ENCODE measurements around the gene KREMEN2. TPM values are rescaled to one million over a fixed set of nuclear protein-coding genes. Genes with fewer than 3 reads are reported as not detected.
"Not testable (repeated sequence)": the region's sequence is repeated elsewhere in the genome, so short reads cannot be mapped to it uniquely, and the experiment has no call there.

KREMEN2 gene
- not detected in 2 replicates for total RNA-seq (2014; rRNA removed; shearing (Covaris generic))

DNA sequence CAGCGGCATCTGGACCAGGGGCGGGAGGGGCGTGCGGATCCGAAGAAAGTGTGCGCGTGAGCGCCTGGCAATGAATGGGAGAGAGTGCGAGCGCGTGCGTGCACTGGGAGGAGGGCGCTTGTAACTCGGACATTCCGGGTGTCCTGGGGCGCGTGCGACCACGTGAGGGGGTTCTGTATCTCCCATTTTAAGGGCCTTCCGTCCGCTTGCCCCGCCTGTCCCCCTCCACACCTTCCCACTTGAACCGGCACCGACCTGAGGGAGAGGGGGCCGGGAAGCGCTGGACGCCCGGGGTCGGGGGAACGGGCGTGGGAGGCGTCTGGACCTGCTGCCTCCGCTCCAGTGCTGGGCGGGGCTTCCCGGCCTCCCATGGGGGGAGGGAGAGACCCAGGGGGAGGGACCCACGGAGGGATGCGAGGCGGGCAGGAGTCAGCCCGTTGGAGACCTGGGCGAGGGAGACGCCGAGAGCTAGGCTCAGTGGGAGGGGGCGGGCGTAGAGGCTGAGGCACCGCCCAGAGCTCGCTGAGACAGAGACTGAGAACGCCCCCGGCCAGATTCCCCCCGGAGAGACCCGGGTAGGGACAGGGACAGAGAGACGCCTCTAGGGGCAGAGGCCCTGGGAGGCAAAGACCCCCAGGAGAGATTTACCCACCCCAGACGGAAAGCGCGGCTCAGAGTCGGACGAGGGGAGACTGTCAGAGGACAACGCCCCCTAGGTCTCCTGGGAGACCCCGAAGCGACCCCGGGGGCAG, at the start of gene KREMEN2:
KREMEN2 (plus strand) TSS at position 553 of the 752 bp plus-strand sequence. CDS start 246 bp downstream, outside the sequence.
- no peak within 1 kb of the TSS for H3K4me3 ChIP-seq
- no peaks in the 10 kb centered on the region for H3K9me3 ChIP-seq (replicated peaks)
- peak in 1 of 2 experiments; percentile 29 for DNase-seq (ENCODE audit: low read depth in 1 of 2, low spot score in 2 of 2)
- peaks cover 20% of the 10 kb centered on the region for H3K4me1 ChIP-seq (replicated peaks)
- H3K27ac ChIP-seq = no peak within 1 kb of the TSS
- no peaks in the 10 kb centered on the region for H3K36me3 ChIP-seq
- H3K27me3 ChIP-seq (replicated peaks) = peaks cover 59% of the 10 kb centered on the region

DNA sequence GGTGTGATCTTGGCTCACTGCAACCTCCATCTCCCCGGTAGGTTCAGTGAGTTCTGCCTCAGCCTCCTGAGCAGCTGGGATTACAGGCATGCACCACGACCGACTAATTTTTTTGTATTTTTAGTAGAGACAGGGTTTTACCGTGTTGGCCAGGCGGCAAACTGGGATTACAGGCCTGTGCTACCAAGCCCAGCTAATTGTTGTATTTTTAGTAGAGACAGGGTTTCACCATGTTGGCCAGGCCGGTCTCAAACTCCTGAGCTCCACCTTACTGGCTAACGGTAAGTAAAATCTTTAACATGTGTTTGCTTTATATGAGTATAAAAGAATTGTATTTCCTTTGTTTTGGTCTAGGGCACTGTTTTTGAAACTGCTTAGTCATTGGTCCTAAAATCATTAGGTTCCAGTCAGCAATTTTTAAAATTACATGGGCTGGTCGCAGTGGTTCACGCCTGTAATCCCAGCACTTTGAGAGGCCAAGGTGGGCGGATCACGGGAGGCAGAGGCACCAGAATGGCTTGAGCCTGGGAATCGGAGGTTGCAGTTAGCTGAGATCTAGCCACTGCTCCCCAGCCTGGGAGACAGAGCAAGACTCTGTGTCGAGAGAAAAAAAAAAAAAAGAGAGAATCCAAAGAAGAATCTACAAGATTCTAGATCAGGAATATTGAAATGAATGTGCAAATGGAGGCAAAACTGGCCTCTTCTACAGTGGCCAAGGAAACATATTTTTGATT, 48.7 kb upstream of the KREMEN2 start:
- Histone ChIP-seq H3K9me3 (replicated peaks) (no peaks in the 10 kb centered on the region), H3K4me1 (replicated peaks) (peaks cover 18% of the 10 kb centered on the region), H3K36me3 (peaks cover 13% of the 10 kb centered on the region; the same call in 1 of the 2 replicates), H3K27me3 (replicated peaks) (no peaks in the 10 kb centered on the region), H3K4me3 (no peak overlapping the region), H3K27ac (no peak overlapping the region)
- no peak for DNase-seq (ENCODE audit: low read depth in 1 of 2, low spot score in 2 of 2)

GRCh38 chr16:2919511-2920255, 44.4 kb upstream of the KREMEN2 start:
- Histone ChIP-seq H3K36me3 (peaks cover 7% of the 10 kb centered on the region; the same call in 1 of the 2 replicates), H3K27ac (no peak overlapping the region), H3K27me3 (replicated peaks) (no peaks in the 10 kb centered on the region), H3K4me3 (no peak overlapping the region), H3K9me3 (replicated peaks) (no peaks in the 10 kb centered on the region), H3K4me1 (replicated peaks) (peaks cover 14% of the 10 kb centered on the region)
- peak in 1 of 2 experiments; percentile 68 for DNase-seq (ENCODE audit: low read depth in 1 of 2, low spot score in 2 of 2)

DNA sequence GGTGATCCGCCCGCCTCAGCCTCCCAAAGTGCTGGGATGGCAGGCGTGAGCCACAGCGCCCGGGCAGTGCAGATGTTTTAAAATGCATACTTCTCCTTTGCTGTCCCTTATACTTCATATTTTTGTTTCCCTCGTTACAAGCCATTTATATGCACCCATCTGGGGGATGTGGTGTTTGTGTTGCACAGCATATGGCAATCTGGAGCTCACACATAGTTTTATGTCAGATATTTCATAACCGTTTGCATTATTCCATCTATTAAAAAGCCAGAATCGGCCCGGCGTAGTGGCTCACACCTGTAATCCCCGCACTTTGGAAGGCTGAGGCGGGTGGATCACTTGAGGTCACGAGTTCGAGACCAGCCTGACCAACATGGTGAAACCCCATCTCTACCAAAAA, 40.6 kb upstream of the KREMEN2 start:
- Histone ChIP-seq H3K36me3 (no peaks in the 10 kb centered on the region), H3K4me1 (replicated peaks) (peaks cover 13% of the 10 kb centered on the region), H3K4me3 (no peak overlapping the region), H3K27me3 (replicated peaks) (no peaks in the 10 kb centered on the region), H3K9me3 (replicated peaks) (no peaks in the 10 kb centered on the region), H3K27ac (no peak overlapping the region)
- DNase-seq (ENCODE audit: low read depth in 1 of 2, low spot score in 2 of 2) = no peak

DNA sequence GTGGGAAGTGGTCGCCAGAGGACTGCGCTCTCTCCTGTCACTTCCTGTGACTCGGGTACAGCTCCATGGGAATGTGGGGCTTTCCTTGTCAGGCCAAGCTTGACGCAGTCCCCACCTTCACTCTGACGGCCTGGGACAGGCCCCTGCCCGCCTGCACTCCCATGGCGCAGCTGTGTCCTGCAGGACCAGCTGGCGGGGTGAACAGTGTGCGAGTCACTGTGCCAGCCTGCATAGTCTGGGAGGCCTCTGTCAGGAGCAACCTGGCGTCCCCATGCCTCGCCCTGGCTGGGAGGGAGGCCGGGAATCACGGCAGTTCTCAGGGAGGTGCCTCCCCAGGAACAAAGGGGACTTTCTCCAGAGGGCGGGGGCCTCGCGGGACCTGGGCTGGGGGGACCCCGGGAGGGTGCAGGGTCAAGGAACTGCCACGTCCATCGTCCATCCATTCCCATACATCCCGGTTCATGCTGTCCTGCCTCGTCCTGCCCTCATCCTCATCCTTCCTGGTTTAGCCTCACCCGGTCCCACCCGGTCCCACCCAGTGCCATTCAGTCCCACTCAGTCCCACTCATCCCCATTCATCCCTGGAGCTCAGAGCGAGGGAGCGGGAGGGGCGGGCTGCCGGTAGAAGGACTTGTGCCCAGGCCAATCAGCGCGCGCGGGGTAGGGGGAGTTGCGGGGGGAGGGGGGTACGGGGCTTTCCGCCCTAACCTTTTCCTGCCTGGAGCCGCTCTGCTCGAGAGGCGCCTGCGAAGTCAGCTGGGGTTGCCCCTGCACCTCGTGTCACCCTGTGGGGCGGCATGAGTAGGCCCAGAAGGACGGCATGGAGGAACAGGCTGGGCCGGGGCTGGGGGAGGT, 38.9 kb upstream of the KREMEN2 start:
- H3K4me3 ChIP-seq = no peak overlapping the region
- 0 out of 2 replicates have a peak, but pooled peaks cover 4% of the 10 kb centered on the region for H3K36me3 ChIP-seq
- H3K27me3 ChIP-seq (replicated peaks) = no peaks in the 10 kb centered on the region
- peaks cover 6% of the 10 kb centered on the region for H3K4me1 ChIP-seq (replicated peaks)
- no peak overlapping the region for H3K27ac ChIP-seq
- DNase-seq (ENCODE audit: low read depth in 1 of 2, low spot score in 2 of 2) = no peak
- no peaks in the 10 kb centered on the region for H3K9me3 ChIP-seq (replicated peaks)

DNA sequence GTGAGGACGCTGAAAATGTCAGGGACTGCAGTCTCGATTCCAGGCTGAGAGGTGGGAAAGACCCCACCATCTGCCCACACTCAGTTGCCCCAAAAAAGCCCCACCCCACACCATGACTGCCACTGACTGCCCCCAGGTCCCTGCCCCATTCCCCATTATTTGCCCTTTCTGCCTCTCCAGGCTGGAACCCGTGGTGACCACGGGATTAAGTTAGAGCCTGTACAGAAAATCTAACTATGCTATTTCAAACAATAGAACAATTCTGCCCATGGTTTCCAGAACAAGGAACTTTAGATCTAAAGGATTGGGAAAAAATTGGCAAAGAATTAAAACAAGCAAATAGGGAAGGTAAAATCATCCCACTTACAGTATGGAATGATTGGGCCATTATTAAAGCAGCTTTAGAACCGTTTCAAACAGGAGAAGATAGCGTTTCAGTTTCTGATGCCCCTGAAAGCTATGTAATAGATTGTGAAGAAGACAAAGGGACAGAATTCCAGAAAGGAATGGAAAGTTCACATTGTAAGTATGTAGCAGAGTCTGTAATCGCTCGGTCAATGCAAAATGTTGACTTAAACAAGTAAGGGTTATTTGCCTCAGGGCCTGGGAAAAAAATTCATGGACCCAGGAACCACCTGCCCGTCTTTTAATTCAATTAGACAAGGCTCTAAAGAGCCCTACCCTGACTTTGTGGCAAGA, 38.0 kb upstream of the KREMEN2 start:
- H3K27me3 ChIP-seq (replicated peaks) = no peaks in the 10 kb centered on the region
- peaks cover 5% of the 10 kb centered on the region; the same call in 1 of the 2 replicates for H3K4me1 ChIP-seq (replicated peaks)

GRCh38 chr16:2926650-2926999, 37.5 kb upstream of the KREMEN2 start:
- no peak overlapping the region for H3K4me3 ChIP-seq
- no peaks in the 10 kb centered on the region for H3K27me3 ChIP-seq (replicated peaks)
- no peak overlapping the region for H3K27ac ChIP-seq
- 0 out of 2 replicates have a peak, but pooled peaks cover 6% of the 10 kb centered on the region for H3K36me3 ChIP-seq
- no peak for DNase-seq (ENCODE audit: low read depth in 1 of 2, low spot score in 2 of 2)
- H3K4me1 ChIP-seq (replicated peaks) = peaks cover 5% of the 10 kb centered on the region; the same call in 1 of the 2 replicates
- H3K9me3 ChIP-seq (replicated peaks) = no peaks in the 10 kb centered on the region

More for the DNA sequence above, 38.0 kb upstream of the KREMEN2 start:
- Histone ChIP-seq H3K36me3 (0 out of 2 replicates have a peak, but pooled peaks cover 6% of the 10 kb centered on the region), H3K4me3 (no peak overlapping the region), H3K9me3 (replicated peaks) (no peaks in the 10 kb centered on the region), H3K27ac (no peak overlapping the region)
- DNase-seq (ENCODE audit: low read depth in 1 of 2, low spot score in 2 of 2) = no peak

DNA sequence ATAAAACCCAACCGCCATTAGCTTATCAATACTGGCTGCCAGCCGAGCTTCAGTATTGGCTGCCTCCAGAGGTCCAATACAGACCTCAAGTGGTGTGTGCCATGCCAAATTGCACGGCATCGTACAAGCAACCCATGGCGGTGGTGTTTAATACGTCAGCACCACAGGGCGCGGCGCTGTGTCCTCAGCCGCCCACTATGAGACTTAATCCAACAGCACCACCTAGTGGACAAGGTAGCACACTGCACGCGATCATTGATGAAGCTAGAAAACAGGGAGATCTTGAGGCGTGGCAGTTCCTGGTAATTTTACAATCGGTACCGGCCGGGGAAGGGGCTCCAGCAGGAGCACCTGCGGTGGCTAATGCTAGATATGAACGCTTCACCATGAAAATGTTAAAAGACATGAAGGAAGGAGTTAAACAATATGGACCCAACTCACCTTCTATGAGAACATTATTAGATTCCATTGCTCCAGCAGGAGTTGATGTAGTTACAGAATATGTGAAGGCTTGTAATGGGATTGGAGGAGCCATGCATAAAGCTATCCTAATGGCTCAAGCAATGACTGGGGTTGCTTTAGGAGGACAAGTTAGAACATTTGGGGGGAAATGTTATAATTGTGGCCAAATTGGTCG, 36.9 kb upstream of the KREMEN2 start:
- peaks cover 5% of the 10 kb centered on the region; the same call in 1 of the 2 replicates for H3K4me1 ChIP-seq (replicated peaks)
- no peak overlapping the region for H3K4me3 ChIP-seq
- no peaks in the 10 kb centered on the region for H3K27me3 ChIP-seq (replicated peaks)
- H3K9me3 ChIP-seq (replicated peaks) = no peaks in the 10 kb centered on the region
- no peak overlapping the region for H3K27ac ChIP-seq
- DNase-seq (ENCODE audit: low read depth in 1 of 2, low spot score in 2 of 2) = peak; percentile 83 to 86
- H3K36me3 ChIP-seq = 0 out of 2 replicates have a peak, but pooled peaks cover 6% of the 10 kb centered on the region

DNA sequence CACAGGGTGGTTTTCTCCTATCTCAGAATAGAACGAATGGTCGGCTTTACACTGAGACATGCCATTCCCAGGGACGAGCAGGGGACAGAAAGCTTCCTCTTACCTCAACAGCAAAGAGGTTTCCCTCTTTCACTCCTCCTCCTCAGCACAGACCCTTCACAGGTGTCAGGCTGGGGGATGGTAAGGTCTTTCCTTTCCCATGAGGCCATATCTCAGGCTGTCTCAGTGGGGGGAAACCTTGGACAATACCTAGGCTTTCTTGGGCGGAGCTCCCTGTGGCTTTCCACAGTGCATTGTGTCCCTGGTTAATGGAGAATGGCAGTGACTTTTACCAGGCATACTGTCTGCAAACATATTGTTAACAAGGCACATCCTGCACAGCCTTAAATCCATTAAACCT, 35.9 kb upstream of the KREMEN2 start:
- not testable (repeated sequence) for H3K4me3 ChIP-seq; H3K4me1 ChIP-seq (replicated peaks); H3K9me3 ChIP-seq (replicated peaks); H3K27ac ChIP-seq; H3K27me3 ChIP-seq (replicated peaks); H3K36me3 ChIP-seq; DNase-seq (ENCODE audit: low read depth in 1 of 2, low spot score in 2 of 2)

DNA sequence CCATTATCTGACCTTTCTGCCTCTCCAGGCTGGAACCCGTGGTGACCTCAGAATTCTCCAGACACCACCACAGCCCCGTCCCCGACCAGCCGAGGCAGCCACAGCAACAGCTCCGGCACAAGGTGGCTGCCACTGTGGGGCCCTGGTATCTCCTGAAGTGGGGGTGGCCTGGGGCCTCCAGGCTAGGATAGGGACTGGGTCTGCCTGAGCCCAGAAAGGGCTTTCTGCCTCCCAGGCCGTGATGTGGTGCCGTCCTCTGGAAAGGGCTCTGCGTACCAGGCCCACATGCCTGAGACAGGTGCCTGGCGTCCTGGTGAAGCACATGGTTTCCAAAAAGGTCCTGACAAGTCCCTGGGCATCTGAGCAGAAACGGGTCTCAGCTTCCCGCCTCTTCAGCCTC, 35.3 kb upstream of the KREMEN2 start:
- peaks cover 5% of the 10 kb centered on the region; the same call in 1 of the 2 replicates for H3K4me1 ChIP-seq (replicated peaks)
- H3K27ac ChIP-seq = no peak overlapping the region
- H3K27me3 ChIP-seq (replicated peaks) = no peaks in the 10 kb centered on the region
- no peak for DNase-seq (ENCODE audit: low read depth in 1 of 2, low spot score in 2 of 2)
- H3K9me3 ChIP-seq (replicated peaks) = no peaks in the 10 kb centered on the region
- no peak overlapping the region for H3K4me3 ChIP-seq
- 0 out of 2 replicates have a peak, but pooled peaks cover 6% of the 10 kb centered on the region for H3K36me3 ChIP-seq

DNA sequence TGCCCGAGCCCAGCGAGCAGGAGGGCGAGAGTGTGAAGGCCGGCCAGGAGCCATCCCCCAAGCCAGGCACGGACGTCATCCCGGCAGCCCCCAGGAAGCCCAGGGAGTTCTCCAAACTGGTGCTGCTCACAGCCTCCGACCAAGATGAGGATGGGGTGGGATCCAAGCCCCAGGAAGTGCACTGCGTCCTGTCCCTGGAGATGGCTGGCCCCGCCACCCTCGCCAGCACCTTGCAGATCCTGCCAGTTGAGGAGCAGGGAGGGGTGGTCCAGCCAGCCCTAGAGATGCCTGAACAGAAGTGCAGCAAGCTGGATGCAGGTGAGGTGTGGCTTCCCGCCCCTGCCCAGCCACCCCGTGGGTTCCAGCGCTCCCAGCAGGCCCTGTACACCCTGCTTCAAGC, 34.4 kb upstream of the KREMEN2 start:
- Histone ChIP-seq H3K36me3 (peaks cover 6% of the 10 kb centered on the region; the same call in 1 of the 2 replicates), H3K27ac (no peak overlapping the region), H3K27me3 (replicated peaks) (no peaks in the 10 kb centered on the region)

DNA sequence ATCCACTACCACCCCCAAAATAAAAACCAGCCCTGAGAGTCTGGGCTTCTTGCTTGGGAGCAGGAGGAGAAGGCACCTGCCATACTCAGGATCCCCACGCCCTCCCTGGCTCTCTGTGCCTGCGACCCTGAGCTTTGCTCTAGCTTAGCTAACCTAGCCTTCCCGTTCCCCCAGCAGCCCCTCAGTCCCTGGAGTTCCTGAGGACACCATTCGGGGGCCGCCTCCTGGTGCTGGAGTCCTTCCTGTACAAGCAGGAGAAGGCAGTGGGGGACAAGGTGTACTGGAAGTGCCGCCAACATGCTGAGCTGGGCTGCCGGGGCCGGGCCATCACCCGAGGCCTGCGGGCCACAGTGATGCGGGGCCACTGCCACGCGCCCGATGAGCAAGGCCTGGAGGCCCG, 33.8 kb upstream of the KREMEN2 start:
- Histone ChIP-seq H3K4me3 (no peak overlapping the region), H3K27ac (no peak overlapping the region), H3K9me3 (replicated peaks) (no peaks in the 10 kb centered on the region), H3K27me3 (replicated peaks) (no peaks in the 10 kb centered on the region), H3K4me1 (replicated peaks) (peaks cover 5% of the 10 kb centered on the region; the same call in 1 of the 2 replicates), H3K36me3 (peaks cover 6% of the 10 kb centered on the region; the same call in 1 of the 2 replicates)
- DNase-seq (ENCODE audit: low read depth in 1 of 2, low spot score in 2 of 2) = no peak

More for the DNA sequence above, 34.4 kb upstream of the KREMEN2 start:
- peaks cover 5% of the 10 kb centered on the region; the same call in 1 of the 2 replicates for H3K4me1 ChIP-seq (replicated peaks)
- no peak overlapping the region for H3K4me3 ChIP-seq
- no peak for DNase-seq (ENCODE audit: low read depth in 1 of 2, low spot score in 2 of 2)
- no peaks in the 10 kb centered on the region for H3K9me3 ChIP-seq (replicated peaks)
